GM19395 (cell line): ENCODE data around the gene RMND5A.

Experiments
- ATAC-seq: cut with Tn5 transposase; IDR thresholded peaks from one replicate; pipeline ENCODE4 v1.9.1; 2021; ENCODE audit warnings: mild to moderate bottlenecking, moderate library complexity; ENCODE audit not compliant: unreplicated experiment

RMND5A gene

DNA sequence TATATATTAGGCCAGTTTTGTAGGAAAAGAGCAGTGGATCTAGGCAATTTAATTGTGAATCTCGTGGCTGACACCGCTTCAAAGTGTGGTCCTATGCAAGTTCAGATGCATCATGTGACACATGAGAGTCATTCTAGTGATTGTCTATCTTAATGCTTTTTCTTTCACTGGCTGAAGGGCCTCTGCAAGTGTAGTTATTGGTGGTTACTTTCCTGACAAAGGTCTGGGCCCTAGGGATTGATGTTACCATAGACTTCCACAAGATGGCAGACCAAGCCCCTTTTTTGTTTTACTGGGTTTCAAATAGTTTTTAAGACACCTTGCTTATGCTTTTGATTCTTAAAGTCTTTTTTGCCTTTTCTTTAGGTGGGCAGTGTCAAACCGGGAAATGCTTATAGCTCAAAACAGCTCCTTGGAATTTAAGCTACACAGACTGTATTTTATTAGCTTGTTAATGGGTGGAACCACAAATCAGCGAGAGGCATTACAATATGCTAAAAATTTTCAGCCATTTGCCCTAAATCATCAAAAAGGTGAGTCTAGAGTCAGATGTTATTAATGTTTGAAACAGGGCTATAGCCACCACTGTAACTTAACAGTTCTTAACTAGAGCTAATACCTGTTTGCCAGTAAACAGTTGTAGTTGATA is 44.7 kb downstream of the RMND5A start:
- ATAC-seq = no peak

DNA sequence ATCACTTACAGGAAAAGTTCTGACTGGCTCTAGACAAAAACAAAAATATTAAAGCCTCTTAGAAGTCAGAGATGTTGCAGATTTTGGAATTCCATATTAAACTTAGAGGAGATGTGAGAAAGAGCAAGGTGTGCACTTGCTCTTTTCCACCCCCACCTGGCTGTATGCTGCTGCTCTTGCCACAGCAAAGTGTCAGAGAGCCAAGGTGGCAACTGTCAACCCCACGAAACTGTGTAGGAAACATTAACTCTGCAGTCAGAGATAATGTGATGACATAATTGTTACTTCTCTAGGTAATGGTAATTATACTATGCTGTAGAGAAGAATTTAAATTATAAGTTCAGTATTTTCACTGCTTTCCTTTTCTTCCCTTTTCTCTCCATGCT is 45.2 kb downstream of the RMND5A start:
- no peak for ATAC-seq

DNA sequence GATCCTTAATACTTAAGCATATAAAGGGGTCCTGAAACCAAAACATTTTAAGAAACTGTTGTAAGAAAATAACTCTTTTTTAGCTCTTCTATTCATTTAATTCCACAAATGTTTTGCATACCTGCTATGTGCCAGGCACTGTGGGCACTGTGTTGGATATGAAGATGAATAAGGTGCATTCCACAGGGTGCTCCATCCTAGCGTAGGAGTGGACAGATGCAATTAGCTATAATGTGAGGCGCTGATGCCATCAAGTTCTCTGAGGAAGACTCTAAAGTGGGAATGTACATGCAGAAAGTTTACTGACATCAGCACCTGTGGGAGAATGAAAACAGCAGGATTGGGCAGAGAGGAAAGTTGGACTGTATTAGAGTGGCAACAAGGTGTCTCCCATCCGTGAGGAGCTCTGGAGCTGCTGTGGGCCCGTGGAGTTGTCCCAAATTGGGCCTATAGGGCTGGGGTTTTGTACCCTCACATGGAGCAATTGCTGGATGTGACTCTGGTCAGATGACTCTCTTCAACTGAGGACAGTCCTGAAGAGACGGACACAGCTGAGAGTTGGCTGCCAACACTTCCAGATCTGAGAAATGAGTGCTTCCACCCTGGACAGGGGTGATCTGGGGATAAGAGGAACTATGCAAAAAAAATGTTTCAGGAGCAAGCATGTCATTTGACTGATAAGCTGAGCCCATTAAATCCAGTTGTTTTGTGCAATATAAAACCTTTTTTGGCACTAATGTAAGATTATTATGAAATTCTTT is 48.3 kb downstream of the RMND5A start:
- ATAC-seq = no peak

DNA sequence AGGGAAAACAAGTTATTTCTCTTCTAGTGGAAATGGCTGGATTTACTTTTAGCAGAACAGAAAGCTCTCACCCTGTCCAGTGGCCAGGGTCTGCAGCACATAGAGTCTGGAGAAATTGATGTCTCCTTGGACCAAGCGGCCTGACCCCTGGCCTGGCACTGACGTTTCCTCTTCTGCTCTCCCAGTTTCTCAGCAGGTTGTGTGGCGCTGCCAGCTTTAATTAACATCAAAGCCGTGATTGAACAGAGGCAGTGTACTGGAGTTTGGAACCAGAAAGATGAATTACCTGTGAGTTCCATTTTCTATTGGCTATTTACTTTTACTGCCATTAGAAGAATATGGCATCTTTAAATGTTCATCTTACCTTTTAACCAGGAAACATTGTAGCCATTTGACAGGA is 49.7 kb downstream of the RMND5A start:
- ATAC-seq = no peak

DNA sequence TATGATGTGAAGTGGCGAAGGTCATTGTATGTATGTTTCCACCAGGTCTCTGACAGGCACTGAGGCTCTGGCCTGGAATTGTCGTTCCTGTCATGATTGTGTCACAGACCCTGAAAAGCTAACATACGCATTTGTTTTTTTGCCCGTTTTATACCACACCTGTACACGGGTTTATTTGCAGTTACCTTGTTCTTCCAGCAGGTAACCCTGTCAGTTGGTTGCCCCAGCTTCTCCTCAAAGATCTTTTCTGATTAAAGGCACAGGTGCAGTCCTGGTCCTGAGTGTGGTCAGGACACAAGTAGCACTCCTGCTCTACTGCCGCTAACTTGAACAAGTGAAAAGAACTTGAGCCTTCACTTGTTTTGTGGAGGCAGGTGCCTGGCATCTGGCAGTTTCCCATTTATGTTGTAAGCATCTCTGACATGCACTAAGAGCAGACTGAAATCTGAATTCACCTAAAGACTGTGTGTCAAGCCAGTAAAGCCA is 50.8 kb downstream of the RMND5A start:
- ATAC-seq = no peak

DNA sequence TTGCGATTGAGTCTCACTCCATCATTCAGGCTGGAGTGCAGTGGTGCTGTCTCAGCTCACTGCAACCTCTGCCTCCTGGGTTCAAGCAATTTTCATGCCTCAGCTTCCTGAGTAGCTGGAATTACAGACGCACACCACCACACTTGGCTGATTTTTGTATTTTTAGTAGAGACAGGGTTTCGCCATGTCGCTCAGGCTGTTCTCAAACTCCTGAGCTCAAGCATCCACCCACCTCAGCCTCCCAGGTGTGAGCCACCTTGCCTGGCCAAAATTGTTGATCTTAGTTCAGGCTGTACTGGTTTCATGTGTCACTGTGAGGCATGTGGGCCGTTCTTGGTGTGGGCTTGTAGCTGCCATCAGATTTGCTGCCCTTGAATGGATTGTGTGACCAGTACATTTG is 52.5 kb downstream of the RMND5A start:
- no peak for ATAC-seq

DNA sequence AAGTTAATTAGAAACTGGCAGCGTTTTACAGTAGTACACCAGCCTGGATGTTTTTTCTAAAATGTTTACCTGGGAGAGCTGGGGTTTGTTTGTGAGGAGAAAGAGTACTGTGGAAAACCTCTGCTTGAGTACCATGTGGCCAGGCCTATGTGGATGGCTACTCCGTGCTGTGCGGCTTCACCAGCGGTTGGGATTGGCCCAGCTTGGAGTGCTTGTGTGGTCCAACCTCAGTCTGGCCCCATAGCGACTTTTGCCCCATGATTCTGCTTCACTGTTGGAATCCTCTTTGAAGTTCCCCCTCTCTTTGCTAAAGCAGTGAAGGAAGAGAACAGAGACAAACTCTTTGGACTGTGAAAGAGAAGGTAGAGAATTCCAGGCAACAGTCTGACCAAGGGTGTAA is 54.8 kb downstream of the RMND5A start:
- no peak for ATAC-seq

DNA sequence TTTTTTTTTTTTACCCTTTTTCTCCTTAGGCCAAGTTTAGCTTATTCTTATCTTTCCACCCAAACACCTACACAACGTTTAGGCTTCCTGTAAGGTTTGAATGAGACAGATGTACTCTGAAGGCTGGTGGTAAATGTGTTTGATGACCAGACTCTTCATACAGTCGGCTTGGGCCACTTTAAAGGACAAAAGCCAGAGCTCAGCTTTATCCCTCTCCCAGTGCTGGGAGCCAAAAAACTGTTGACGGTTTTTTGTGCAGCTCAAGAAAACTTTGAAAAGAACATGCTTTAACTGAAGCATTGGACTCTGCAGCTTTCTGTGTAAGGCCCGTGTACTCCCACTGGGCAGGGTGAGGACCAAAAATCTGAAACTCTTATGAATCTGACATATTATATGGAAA is 55.2 kb downstream of the RMND5A start:
- ATAC-seq = no peak

DNA sequence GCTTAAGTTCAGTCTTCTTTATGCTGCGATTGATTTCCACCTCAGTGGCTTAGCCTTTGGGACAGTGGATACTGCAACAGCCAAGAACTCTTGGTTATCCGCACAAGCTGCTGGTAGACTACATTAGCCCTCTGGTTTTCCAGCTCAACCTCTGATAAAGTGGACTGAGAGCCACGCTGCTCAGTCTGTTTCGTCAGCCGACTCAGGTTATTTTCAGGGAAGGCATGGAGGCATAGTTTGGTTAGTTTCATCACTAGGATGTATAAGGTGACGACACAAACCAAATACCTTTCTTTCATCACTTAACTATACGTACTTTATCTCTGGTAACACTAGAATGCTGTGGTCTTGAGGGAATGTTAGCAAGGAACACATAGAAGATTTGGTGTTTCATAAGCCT is 56.4 kb downstream of the RMND5A start:
- ATAC-seq = no peak

DNA sequence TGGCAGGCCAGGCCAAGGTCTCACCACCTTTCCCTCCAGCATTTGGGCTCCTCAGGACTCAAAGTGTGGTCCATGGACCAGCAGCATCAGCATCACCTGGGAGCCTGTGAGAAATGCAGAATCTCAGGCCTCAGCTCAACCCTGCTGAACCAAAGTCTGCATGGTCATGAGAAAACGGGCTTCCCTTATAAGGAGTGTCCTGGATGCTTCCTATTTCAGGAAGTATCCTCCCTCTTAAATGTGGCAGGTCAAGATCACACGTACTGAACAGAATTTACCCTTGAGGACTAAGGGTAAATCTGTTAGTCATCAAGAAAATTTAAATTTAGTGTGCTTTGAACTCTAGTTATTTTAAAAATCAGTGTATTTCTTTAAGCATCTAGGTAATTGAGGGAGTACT is 58.9 kb downstream of the RMND5A start:
- ATAC-seq = no peak

DNA sequence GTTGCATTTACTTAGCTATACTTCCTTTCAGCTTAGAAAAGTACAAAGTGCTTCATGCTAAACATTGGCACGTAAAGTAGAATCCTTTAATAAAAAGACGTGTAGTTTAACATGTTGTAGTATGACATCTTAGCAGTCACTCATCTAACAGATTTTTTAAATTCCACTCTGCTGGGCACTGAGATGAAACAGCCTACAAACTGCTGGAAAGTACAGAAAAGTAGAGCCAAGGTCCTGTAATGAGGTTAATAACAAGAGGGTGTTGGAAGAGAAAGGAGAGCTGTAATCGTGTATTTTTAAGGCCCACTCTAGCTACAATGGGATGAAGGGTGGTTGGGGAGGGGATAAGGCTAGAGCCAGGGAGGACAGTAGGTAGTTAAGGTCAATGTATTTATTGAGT is 59.9 kb downstream of the RMND5A start:
- ATAC-seq = no peak

DNA sequence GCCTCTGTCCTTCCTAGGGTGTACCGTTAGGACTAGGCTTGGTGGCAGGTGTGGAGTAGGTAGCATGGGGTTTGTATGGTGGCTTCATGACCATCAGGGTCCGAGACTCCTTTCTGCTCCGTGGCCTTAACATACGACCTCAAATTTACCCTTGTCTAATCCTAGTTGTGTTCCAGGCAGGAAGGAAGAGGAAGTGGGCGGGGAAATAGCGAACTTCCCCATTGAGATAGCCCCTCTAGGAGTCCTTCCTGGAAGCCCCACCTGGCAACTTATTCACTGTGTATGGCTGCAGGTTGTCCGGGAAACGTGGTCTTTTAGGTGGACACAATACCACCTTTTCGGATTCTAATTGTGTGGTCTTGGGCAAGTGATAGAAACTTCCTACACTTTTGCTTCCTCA is 61.3 kb downstream of the RMND5A start:
- no peak for ATAC-seq

DNA sequence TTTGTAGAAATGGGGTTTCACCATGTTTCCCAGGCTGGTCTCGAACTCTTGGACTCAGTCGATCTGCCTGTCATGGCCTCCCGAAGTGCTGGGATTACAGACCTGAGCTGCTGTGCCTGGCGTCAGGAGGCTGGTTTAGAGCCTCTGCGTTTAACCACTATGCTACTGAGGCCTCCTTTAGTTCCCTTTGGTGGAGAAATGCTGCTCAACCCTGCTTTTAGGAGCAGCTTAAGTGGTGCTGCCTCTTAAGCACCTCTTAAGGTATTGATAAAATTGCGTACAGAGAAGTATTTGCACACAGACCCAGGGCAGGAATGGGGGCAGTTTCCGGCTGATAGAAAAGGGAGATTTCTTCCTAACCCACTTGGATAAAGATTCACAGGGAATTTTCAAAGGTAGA is 62.7 kb downstream of the RMND5A start:
- no peak for ATAC-seq

DNA sequence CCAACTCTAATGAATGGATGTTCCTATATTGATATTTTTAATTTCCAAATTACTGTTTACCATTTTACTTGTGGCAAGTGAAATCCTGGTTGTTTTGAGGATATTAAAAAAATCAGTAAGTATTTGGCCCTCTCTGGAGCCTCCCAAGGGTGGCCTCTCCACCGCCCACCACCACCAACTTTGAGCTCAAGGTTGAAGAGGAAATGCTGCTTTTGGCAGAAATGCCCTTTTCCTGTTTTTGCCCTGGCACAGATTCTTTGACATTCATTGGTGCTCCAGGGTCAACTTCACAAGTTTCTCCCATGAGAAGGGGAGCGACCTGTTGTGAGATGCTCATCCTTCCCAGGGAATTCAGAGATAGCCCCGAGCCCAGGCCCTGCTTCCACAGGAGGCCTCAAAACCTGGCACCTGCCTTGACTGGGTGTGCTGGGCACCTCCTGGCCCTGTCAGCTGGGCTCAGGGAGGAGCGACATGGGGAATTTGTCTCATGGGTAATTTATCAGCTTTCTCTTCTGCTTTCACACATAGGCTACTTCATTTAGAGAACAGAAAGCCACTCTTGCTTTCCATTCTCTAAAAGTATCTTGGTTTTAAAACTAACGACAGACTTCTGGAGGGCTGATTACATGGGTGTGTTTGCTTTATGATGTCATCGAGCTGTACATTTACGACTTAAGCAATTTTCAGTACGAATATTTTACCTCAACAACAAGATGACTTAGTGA is 63.7 kb downstream of the RMND5A start:
- ATAC-seq = peak; percentile 98

DNA sequence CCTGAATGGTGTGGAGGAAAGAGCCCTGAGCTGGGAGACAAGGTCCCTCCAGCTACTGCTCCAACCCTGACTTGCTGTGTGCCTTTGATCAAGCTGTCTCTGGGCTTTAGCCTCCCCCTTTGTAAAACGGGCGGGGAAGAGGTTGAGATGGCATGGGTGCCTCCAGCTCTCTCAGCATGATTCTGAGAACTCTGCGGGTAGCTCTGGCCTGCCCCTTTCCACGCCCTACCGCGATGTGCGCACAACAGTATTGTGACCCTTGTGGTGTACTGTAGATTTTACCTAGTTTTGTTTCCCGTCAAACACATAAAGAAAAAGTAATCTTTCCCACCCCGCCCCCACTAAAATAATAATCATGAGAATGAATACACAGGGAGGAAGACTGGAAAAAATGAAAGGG is 65.4 kb downstream of the RMND5A start:
- no peak for ATAC-seq

DNA sequence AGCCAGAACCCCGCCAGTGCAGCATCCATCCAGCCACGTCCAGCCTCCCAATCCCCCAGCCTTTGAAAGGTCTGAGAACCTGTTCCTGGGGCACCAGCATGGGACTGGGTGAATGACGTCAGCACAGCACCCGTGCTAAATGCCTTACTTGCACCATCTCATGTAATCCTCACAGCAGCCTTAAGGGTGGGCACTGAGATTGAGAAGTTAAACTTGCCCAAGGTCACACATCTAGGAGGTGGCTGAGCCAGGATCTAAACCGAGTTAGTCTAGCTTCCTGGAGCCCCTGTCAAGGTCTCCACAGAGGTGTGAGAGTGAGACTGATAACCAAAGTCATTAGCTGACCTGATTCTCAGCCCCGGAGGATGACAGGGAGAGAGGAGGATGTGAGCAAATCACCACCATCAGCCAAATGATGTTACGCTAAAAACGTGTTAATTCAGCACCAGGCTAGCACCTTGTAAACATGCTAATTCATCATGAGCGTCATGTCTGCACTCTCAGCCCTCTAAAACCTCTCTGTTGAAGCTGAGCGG is 66.0 kb downstream of the RMND5A start:
- ATAC-seq = no peak

DNA sequence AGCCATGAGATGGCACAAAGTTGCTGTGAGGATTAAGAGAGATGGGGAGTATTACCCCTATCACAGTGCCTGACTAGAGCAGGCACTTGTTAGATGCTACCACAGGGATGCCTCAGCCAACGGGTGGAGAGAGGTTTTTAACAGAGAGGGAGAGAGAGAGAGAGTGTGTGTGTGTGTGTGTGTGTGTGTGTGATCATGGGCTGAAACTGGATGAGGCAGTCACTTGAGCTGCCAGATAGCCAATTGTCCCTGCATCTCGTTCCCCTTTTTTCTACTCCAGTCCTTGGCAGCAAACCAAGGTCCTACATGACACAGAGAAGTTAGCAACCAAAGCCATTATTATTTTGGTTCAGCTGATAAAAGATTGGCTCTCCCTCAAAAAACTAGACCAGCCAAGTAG is 67.6 kb downstream of the RMND5A start:
- ATAC-seq = no peak

DNA sequence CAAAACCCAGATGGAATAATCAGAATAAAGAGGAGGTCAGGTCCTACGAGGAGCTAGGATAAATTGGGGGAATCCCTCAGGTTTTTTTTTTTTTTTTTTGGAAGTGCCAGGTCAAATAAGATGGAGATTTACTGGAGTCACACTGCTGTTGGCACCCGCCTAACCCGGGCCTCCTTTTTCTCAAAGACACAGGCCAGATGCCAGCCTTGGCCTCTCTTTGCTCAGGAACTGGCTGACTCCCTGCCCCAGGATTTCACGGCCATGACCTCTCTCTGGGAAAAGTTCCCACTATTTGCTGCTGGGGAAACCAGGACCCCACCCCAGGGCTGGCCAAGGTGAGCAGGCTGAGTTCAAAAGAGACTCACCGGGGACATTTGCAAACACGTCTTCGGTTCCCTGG is 68.1 kb downstream of the RMND5A start:
- ATAC-seq = no peak

DNA sequence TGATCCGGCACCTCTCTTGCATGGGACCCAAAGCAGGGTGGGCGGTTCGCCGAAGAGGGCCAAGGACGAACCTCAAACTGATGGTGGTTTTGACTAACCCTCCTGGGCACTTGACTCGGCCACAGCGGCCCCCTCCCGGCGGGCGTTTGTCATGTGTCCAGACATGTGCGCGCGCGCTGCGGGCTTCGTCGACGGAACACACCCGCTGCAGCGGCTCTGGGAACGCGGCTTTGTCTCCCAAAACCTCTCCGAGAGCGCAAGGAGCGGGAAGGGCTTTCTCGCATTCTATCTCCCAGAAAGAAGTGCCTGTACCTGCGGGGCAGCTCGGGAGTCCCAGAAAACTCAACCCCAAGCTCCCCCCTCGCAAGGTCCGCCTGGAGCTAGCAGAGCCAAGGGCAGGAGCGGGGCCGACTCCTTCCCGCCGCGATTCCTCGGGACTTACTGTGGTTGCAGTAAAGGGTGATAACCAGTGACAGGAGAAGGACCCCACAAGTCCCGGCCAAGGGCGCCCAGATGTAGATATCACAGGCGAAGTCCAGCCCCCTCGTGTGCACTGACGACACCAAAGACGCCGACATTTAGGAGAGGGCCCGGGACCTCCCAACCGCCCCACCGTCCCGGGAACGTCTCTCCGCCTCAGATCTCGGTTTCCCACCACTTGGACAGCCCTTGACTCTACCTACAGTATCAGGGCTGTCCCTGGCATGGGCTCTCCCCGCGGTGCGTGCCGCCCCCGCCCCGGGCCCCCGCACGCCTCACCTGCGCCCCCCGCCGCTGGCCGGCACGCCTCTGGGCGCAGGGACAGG is 69.0 kb downstream of the RMND5A start:
- ATAC-seq = no peak

DNA sequence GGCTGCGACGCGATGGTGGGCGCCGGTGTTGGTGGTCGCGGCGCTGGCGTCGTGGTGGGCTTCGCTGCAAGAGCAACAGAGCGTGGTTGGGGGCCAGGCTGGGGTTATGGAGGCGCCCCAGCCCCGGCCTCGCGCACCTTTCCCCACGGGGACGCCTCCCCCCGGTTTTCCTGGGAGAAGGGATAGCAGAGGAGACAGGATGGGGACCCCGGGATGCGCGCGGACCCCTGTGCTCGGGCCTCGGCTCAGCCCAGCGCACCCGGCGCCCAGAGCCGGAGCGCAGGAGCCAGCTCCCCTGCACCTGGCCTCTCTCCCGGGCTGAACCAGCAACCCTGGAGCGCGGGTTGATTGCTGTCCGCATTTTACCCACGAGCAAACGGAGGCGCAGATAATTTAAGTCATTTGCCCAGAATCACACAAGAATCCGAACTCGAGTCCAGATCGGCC is 69.6 kb downstream of the RMND5A start:
- ATAC-seq = no peak

DNA sequence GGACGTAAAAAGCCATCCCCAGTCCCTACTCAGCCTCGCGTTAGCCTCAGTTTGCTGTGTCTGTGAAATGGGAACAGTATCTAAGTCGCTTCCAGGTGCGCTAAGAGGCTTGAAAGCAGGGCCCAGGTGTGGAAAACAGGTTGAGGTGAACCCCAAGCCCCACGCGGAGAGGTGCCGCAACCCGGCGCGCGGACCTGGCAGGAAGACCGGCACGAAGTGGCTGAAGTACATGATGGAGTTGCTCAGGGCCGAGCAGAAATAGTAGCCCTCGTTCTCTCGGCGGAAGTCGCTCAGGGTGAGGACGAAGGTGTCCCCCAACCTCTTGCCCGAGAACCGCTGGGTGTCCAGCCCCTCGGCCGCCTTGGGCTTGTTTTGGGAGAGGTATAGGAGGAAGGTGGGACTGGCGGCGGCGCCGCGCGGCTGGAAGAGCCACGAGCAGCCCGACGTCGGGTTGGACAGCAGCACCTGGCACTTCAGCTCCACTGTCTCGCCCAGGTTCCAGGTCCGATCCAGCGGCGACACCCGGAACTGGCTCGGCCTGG is 70.1 kb downstream of the RMND5A start:
- no peak for ATAC-seq
